Hepatocyte (in vitro differentiated cells): ENCODE measurements around the gene STX1A. TPM values are rescaled to one million over a fixed set of nuclear protein-coding genes. Genes with fewer than 3 reads are reported as not detected.
"Not testable (repeated sequence)": the region's sequence is repeated elsewhere in the genome, so short reads cannot be mapped to it uniquely, and the experiment has no call there.

ENCODE experiments used
- DNase-seq: peaks from one replicate; pipeline ENCODE4 v3.0.0-alpha.2; 2016; ENCODE audit warnings: low spot score
- H2AFZ ChIP-seq: fragments of 200-600 bp; sonication (generic); 2 replicates; pipeline ENCODE4 v1.6.0; 2016; ENCODE audit warnings: antibody characterized with exemption, mild to moderate bottlenecking
- H3K27ac ChIP-seq: fragments of 200-600 bp; sonication (generic); 2 replicates; pipeline ENCODE4 v1.5.1; 2016; ENCODE audit warnings: mild to moderate bottlenecking
- H3K27me3 ChIP-seq: fragments of 200-600 bp; sonication (generic); 2 replicates; pipeline ENCODE4 v1.6.1; 2016
- H3K36me3 ChIP-seq: fragments of 200-600 bp; sonication (generic); replicated peaks from 2 replicates; pipeline ENCODE4 v1.5.1; 2016; ENCODE audit warnings: low read depth; ENCODE audit not compliant: insufficient read depth
- H3K4me1 ChIP-seq: fragments of 200-600 bp; sonication (generic); 2 replicates; pipeline ENCODE4 v1.5.1; 2016; ENCODE audit warnings: mild to moderate bottlenecking, moderate library complexity; ENCODE audit not compliant: insufficient read depth
- H3K4me2 ChIP-seq: fragments of 200-600 bp; sonication (generic); 2 replicates; pipeline ENCODE4 v1.6.0; 2016
- H3K4me3 ChIP-seq: fragments of 200-600 bp; sonication (generic); 2 replicates; pipeline ENCODE4 v1.5.1; 2016; ENCODE audit warnings: mild to moderate bottlenecking
- H3K79me2 ChIP-seq: fragments of 200-600 bp; sonication (generic); 2 replicates; pipeline ENCODE4 v1.6.0; 2017; ENCODE audit warnings: mild to moderate bottlenecking
- H3K9me2 ChIP-seq: fragments of 200-600 bp; sonication (generic); replicated peaks from 2 replicates; pipeline ENCODE4 v1.6.0; 2017; ENCODE audit warnings: mild to moderate bottlenecking; ENCODE audit not compliant: insufficient read depth
- H3K9me3 ChIP-seq: fragments of 200-600 bp; sonication (generic); 2 replicates; pipeline ENCODE4 v1.5.1; 2016; ENCODE audit warnings: low read depth, mild to moderate bottlenecking
- H4K20me1 ChIP-seq: fragments of 200-600 bp; sonication (generic); 2 replicates; pipeline ENCODE4 v1.6.0; 2016; ENCODE audit warnings: mild to moderate bottlenecking; ENCODE audit not compliant: insufficient read depth, poor library complexity, severe bottlenecking
- CTCF ChIP-seq: fragments of 200-600 bp; sonication (generic); IDR thresholded peaks from 2 replicates; pipeline ENCODE4 v1.5.1; 2016; ENCODE audit warnings: antibody characterized with exemption, mild to moderate bottlenecking; ENCODE audit not compliant: poor library complexity
- EZH2 ChIP-seq: fragments of 200-600 bp; sonication (generic); IDR thresholded peaks from 2 replicates; pipeline ENCODE4 v1.6.1; 2016; ENCODE audit warnings: antibody characterized with exemption, mild to moderate bottlenecking, borderline replicate concordance
- EZH2phosphoT487 ChIP-seq: fragments of 200-600 bp; sonication (generic); IDR thresholded peaks from one replicate; pipeline ENCODE4 v1.6.1; 2018; ENCODE audit warnings: antibody characterized with exemption, mild to moderate bottlenecking, low read depth, moderate library complexity; ENCODE audit not compliant: unreplicated experiment, severe bottlenecking
- WGBS: methylation state at CpG from one replicate; pipeline ENCODE4 v1.1.6; 2016; ENCODE audit warnings: low lambda C conversion rate; ENCODE audit errors: missing lambda C conversion rate; 5-methylcytosine and 5-hydroxymethylcytosine counted together
- polyA plus RNA-seq: library from polyadenylated mRNA; unstranded; fragments of >200 nt; fragmentation: Nextera tagmentation; extraction: Ambion mirVana; gene quantifications from 2 replicates; pipeline ENCODE4 v1.2.1, GENCODE V29; 2016
- total RNA-seq: library from RNA; depleted of rRNA; stranded (reverse); fragments of >200 nt; gene quantifications from 2 replicates; pipeline ENCODE4 v1.2.3, GENCODE V29; 2014

Gene STX1A
- total and polyA plus RNA-seq, 2 experiments from 2014 or later, result 22.8 to 27.1 TPM

GRCh38 chr7:73659983-73660382 is 59.5 kb downstream of the STX1A start:
- no peaks in the 10 kb centered on the region for H3K36me3 ChIP-seq
- TF ChIP-seq EZH2phosphoT487, result no peak
- no peak for TF ChIP-seq CTCF
- H3K79me2 ChIP-seq, result no peaks in the 10 kb centered on the region
- no peaks in the 10 kb centered on the region for H4K20me1 ChIP-seq
- H3K27ac ChIP-seq, result no peak overlapping the region
- no peaks in the 10 kb centered on the region for H3K9me3 ChIP-seq
- H3K9me2 ChIP-seq, result no peaks in the 10 kb centered on the region
- WGBS, result 85% methylated on average over 7 of the region's 8 CpGs
- H3K4me3 ChIP-seq, result no peak overlapping the region
- H3K27me3 ChIP-seq, result no peaks in the 10 kb centered on the region
- DNase-seq, result no peak
- H2AFZ ChIP-seq, result no peak overlapping the region
- no peaks in the 10 kb centered on the region for H3K4me1 ChIP-seq
- no peak overlapping the region for H3K4me2 ChIP-seq

GRCh38 chr7:73655309-73655708 is 64.2 kb downstream of the STX1A start:
- not testable (repeated sequence) for H3K9me3 ChIP-seq, H2AFZ ChIP-seq, H3K27me3 ChIP-seq, H3K4me2 ChIP-seq, H3K4me1 ChIP-seq, H3K36me3 ChIP-seq, H3K4me3 ChIP-seq, H3K79me2 ChIP-seq, DNase-seq, H4K20me1 ChIP-seq, H3K27ac ChIP-seq, H3K9me2 ChIP-seq
- WGBS, result 80% methylated on average over 4 of the region's 4 CpGs

DNA sequence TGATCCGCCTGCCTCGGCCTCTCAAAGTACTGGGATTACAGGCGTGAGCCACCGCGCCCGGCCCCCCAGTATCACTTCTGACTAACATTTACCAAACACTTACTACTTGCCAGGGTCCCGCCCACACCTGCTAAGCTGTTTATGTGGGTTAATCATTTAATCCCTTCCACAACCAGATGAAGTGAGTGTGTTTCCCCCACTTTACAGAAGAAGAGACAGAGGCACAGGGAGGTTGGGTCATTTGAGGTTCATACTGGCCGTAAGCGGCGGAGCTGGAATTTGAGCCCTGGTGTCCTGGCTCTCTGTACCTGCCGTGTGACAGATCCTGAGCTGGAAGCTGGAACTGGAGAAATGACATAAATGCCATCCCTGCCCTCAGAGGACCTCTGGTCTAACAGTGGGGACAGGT is 66.9 kb downstream of the STX1A start:
- 72% methylated on average over 11 of the region's 11 CpGs for whole genome bisulfite sequencing
- H3K27me3 ChIP-seq, result peaks cover 19% of the 10 kb centered on the region
- DNase-seq, result no peak

DNA sequence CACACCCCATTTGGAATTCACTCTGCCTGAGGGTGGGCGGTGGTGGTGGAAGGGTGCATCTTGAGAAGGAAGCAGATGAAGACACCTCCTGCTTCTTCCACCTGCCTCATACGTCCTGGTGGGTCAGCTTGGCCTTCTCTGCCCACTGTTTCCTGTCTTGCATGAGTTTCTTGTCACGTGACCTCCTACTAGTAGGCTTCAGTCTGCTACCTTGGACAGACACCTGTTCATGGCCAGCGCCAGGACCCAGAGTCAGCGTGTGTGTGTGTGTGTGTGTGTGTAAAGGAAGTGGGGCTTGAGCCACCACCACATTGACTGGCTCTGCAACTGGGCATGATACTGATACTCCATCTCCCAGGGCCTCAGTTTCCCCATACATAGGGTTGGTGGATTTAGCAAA is 68.9 kb downstream of the STX1A start:
- Histone ChIP-seq H3K4me2 (no peak overlapping the region), H4K20me1 (no peaks in the 10 kb centered on the region), H3K4me3 (no peak overlapping the region), H3K9me2 (no peaks in the 10 kb centered on the region), H3K27ac (no peak overlapping the region), H3K36me3 (no peaks in the 10 kb centered on the region), H3K27me3 (peaks cover 28% of the 10 kb centered on the region), H3K9me3 (no peaks in the 10 kb centered on the region), H3K79me2 (no peaks in the 10 kb centered on the region), H3K4me1 (peaks cover 6% of the 10 kb centered on the region), H2AFZ (no peak overlapping the region)
- 77% methylated on average over 5 of the region's 5 CpGs for WGBS
- no peak for DNase-seq
- no peak for TF ChIP-seq EZH2
- no peak for TF ChIP-seq CTCF
- no peak for TF ChIP-seq EZH2phosphoT487

More for the DNA sequence above, 66.9 kb downstream of the STX1A start:
- Histone ChIP-seq H3K27ac (no peak overlapping the region), H2AFZ (no peak overlapping the region), H3K36me3 (no peaks in the 10 kb centered on the region), H3K4me2 (no peak overlapping the region), H3K4me3 (no peak overlapping the region), H3K79me2 (no peaks in the 10 kb centered on the region), H4K20me1 (no peaks in the 10 kb centered on the region), H3K4me1 (peaks cover under 1% of the 10 kb centered on the region), H3K9me3 (no peaks in the 10 kb centered on the region), H3K9me2 (no peaks in the 10 kb centered on the region)
- TF ChIP-seq CTCF (no peak), EZH2 (no peak), EZH2phosphoT487 (no peak)
